WTC11 (cell line): ENCODE results near the gene INVS. TPM values are rescaled to one million over a fixed set of nuclear protein-coding genes. Genes with fewer than 3 reads are reported as not detected.

Source experiments
- ATAC-seq: fragments of 200-7000 bp; cut with Tn5 transposase; 2 replicates; pipeline ENCODE4 v1.10.0; 2021; ENCODE audit warnings: mild to moderate bottlenecking, moderate library complexity
- CTCF ChIA-PET: fragments of 300-600 bp; sonication (Branson Sonifier 250); formaldehyde crosslinking; loops from one replicate; lab custom pipeline; 2021; ENCODE audit warnings: antibody characterized with exemption; lab: Charles Lee
- POLR2A ChIA-PET: fragments of 350-600 bp; sonication (Branson Sonifier 250); formaldehyde crosslinking; loops from one replicate; lab custom pipeline; 2021; ENCODE audit warnings: antibody characterized with exemption; lab: Charles Lee
- DNase-seq: peaks from one replicate; pipeline ENCODE4 v3.0.0; 2021; ENCODE audit warnings: low spot score
- H3K27ac Mint-ChIP-seq: 2 replicates; pipeline ENCODE4 v1.8.0; 2021; ENCODE audit warnings: mixed read lengths
- H3K27me3 Mint-ChIP-seq: 2 replicates; pipeline ENCODE4 v1.8.0; 2021; ENCODE audit warnings: low read depth, mild to moderate bottlenecking, moderate library complexity, mixed read lengths
- H3K36me3 Mint-ChIP-seq: 2 replicates; pipeline ENCODE4 v1.8.0; 2021; ENCODE audit warnings: mixed read lengths
- H3K4me1 Mint-ChIP-seq: 2 replicates; pipeline ENCODE4 v1.8.0; 2022; ENCODE audit warnings: mixed read lengths
- H3K4me3 Mint-ChIP-seq: 2 replicates; pipeline ENCODE4 v1.8.0; 2021; ENCODE audit warnings: mild to moderate bottlenecking, moderate library complexity, mixed read lengths
- H3K9me3 Mint-ChIP-seq: 2 replicates; pipeline ENCODE4 v1.8.0; 2021; ENCODE audit warnings: mixed read lengths
- FOXK1 ChIP-seq: sonication (generic); formaldehyde crosslinking; IDR thresholded peaks from 2 replicates; pipeline ENCODE4 v1.8.0; 2022; ENCODE audit warnings: mild to moderate bottlenecking, moderate library complexity, missing genetic modification reagents
- FOXP1 ChIP-seq: sonication (generic); formaldehyde crosslinking; IDR thresholded peaks from 2 replicates; pipeline ENCODE4 v1.8.0; 2022; ENCODE audit warnings: missing genetic modification reagents, mild to moderate bottlenecking, moderate library complexity, borderline replicate concordance
- GTF2I ChIP-seq: fragments of 250-450 bp; sonication (Bioruptor Pico); conservative IDR thresholded peaks from 2 replicates; pipeline ENCODE4 v1.4.0; 2021; ENCODE audit warnings: mild to moderate bottlenecking
- IRF2 ChIP-seq: sonication (generic); formaldehyde crosslinking; IDR thresholded peaks from 2 replicates; pipeline ENCODE4 v1.8.0; 2022; ENCODE audit warnings: low read depth, missing genetic modification reagents, borderline replicate concordance
- JAZF1 ChIP-seq: fragments of 250-450 bp; sonication (Bioruptor Pico); IDR thresholded peaks from 2 replicates; pipeline ENCODE4 v1.9.0; 2021; ENCODE audit warnings: moderate library complexity, mild to moderate bottlenecking, inconsistent platforms
- NFYB ChIP-seq: sonication (generic); formaldehyde crosslinking; conservative IDR thresholded peaks from 2 replicates; pipeline ENCODE4 v1.8.0; 2022; ENCODE audit warnings: low read depth, missing genetic modification reagents
- NR1H2 ChIP-seq: sonication (generic); formaldehyde crosslinking; IDR thresholded peaks from 2 replicates; pipeline ENCODE4 v1.9.0; 2021; ENCODE audit warnings: mild to moderate bottlenecking, moderate library complexity, missing genetic modification reagents
- NR2C2 ChIP-seq: sonication (generic); formaldehyde crosslinking; IDR thresholded peaks from 2 replicates; pipeline ENCODE4 v1.8.0; 2022; ENCODE audit warnings: mild to moderate bottlenecking, missing genetic modification reagents
- SMAD4 ChIP-seq: sonication (generic); formaldehyde crosslinking; IDR thresholded peaks from 2 replicates; pipeline ENCODE4 v1.8.0; 2022; ENCODE audit warnings: mild to moderate bottlenecking, missing genetic modification reagents
- TP53 ChIP-seq: sonication (generic); formaldehyde crosslinking; IDR thresholded peaks from 2 replicates; pipeline ENCODE4 v1.8.1; 2023; ENCODE audit warnings: mild to moderate bottlenecking, missing genetic modification reagents
- ZNF232 ChIP-seq: sonication (generic); formaldehyde crosslinking; IDR thresholded peaks from 2 replicates; pipeline ENCODE4 v1.8.0; 2022; ENCODE audit warnings: mild to moderate bottlenecking, missing genetic modification reagents
- ZNF263 ChIP-seq: sonication (generic); formaldehyde crosslinking; IDR thresholded peaks from 2 replicates; pipeline ENCODE4 v1.8.1; 2022; ENCODE audit warnings: low read depth, mild to moderate bottlenecking, moderate library complexity, missing genetic modification reagents
- total RNA-seq: library from RNA; stranded (reverse); gene quantifications from 3 replicates; pipeline ENCODE4 v1.2.3, GENCODE V29; 2021
- TF ChIP-seq, protein P1 (sequence below): sonication (generic); formaldehyde crosslinking; IDR thresholded peaks from 2 replicates; pipeline ENCODE4 v1.8.1; 2023; ENCODE audit warnings: mild to moderate bottlenecking, missing genetic modification reagents, borderline replicate concordance
- TF ChIP-seq, protein P2 (sequence below): sonication (generic); formaldehyde crosslinking; IDR thresholded peaks from 2 replicates; pipeline ENCODE4 v1.8.1; 2023; ENCODE audit warnings: mild to moderate bottlenecking, missing genetic modification reagents, moderate library complexity
- TF ChIP-seq, protein P3 (sequence below): sonication (generic); formaldehyde crosslinking; IDR thresholded peaks from 2 replicates; pipeline ENCODE4 v1.8.1; 2023; ENCODE audit warnings: mild to moderate bottlenecking, missing genetic modification reagents, moderate library complexity
- TF ChIP-seq, protein P4 (sequence below): sonication (generic); formaldehyde crosslinking; conservative IDR thresholded peaks from 2 replicates; pipeline ENCODE4 v1.8.1; 2023; ENCODE audit warnings: mild to moderate bottlenecking, low read depth, missing genetic modification reagents, moderate library complexity
- TF ChIP-seq, protein P5 (sequence below): fragments of 250-450 bp; sonication (Bioruptor Pico); IDR thresholded peaks from 2 replicates; pipeline ENCODE4 v2.1.2; 2022; ENCODE audit warnings: mild to moderate bottlenecking, moderate library complexity
- TF ChIP-seq, protein P6 (sequence below): sonication (generic); formaldehyde crosslinking; IDR thresholded peaks from 2 replicates; pipeline ENCODE4 v1.8.0; 2022; ENCODE audit warnings: mild to moderate bottlenecking, missing genetic modification reagents

Gene INVS
- total RNA-seq, 1 experiment from 2014 or later: 8.1 TPM

DNA sequence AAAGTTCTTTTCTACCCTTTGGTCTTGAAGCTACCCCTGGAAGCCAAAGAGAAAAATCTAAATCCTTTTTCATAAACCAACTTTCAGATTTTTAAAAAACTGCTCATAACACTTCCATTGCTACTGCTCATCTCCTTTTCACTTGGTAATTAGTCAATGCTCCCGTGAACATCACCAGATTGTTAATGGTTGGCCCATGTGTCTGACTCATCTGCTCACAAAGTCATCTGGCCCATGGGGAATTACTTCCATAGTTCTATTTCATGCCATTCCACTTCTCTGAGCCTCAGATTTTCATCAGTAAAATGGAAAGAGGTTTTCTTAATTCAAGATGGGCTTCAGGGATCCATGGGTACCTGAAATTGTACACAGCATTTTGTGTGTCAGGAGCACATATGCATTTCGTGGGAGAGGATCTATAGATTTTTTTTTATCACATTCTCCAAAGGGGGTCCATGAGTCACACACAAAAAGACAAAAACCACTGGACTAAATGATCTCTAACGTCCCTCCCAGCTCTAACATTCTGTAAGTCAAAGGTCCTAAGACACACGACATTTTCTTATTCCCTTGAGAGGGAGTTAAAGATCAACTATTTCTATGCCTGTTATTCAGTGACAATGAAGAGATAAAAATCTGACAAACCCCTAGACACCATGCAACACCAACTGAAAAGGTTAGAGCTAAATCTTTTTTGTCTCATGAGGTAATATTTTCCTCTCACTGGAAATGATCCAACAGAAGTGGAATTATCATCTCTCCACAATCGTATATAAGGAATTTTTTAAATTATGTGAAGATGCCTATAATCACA, 178.3 kb downstream of the INVS start:
- 0 out of 2 replicates have a peak overlapping the region, but pooled peaks have one; percentile 19 for H3K27ac Mint-ChIP-seq

DNA sequence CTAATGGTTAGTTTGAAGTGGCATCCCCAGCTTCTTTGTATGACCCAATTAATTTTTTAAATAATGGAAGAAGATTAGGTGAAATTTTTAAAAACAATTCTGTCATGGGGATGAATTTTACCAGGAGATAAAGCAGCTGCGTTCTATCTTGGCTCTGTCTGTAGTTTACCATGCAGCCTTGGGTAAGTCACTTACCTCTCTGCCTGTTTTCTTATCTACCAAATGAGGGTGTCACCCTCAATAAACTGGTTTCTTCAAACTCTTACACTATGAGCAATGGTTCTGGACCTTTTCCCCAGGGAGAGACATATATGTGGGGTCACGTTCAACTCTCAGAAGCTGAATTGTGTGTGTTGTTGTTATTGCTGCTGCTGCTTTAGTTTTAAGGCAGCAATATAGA, 182.0 kb downstream of the INVS start:
- H3K4me3 Mint-ChIP-seq: no peak overlapping the region
- TF ChIP-seq ZNF263 (no peak), JAZF1 (CRISPR knock-in tag) (no peak)
- TF ChIP-seq, protein P1, sequence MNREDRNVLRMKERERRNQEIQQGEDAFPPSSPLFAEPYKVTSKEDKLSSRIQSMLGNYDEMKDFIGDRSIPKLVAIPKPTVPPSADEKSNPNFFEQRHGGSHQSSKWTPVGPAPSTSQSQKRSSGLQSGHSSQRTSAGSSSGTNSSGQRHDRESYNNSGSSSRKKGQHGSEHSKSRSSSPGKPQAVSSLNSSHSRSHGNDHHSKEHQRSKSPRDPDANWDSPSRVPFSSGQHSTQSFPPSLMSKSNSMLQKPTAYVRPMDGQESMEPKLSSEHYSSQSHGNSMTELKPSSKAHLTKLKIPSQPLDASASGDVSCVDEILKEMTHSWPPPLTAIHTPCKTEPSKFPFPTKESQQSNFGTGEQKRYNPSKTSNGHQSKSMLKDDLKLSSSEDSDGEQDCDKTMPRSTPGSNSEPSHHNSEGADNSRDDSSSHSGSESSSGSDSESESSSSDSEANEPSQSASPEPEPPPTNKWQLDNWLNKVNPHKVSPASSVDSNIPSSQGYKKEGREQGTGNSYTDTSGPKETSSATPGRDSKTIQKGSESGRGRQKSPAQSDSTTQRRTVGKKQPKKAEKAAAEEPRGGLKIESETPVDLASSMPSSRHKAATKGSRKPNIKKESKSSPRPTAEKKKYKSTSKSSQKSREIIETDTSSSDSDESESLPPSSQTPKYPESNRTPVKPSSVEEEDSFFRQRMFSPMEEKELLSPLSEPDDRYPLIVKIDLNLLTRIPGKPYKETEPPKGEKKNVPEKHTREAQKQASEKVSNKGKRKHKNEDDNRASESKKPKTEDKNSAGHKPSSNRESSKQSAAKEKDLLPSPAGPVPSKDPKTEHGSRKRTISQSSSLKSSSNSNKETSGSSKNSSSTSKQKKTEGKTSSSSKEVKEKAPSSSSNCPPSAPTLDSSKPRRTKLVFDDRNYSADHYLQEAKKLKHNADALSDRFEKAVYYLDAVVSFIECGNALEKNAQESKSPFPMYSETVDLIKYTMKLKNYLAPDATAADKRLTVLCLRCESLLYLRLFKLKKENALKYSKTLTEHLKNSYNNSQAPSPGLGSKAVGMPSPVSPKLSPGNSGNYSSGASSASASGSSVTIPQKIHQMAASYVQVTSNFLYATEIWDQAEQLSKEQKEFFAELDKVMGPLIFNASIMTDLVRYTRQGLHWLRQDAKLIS (CRISPR knock-in tag): no peak
- TF ChIP-seq, all 79 proteins: peak for 0
- H3K27ac Mint-ChIP-seq: no peak overlapping the region
- no peaks in the 10 kb centered on the region for H3K4me1 Mint-ChIP-seq
- H3K9me3 Mint-ChIP-seq: peaks cover 15% of the 10 kb centered on the region
- ChIA-PET POLR2A (no interaction called here), CTCF (no interaction called here)
- ATAC-seq: no peak
- peaks cover 24% of the 10 kb centered on the region for H3K36me3 Mint-ChIP-seq
- H3K27me3 Mint-ChIP-seq: no peaks in the 10 kb centered on the region
- DNase-seq: no peak

More for the DNA sequence above, 178.3 kb downstream of the INVS start:
- TF ChIP-seq ZNF263: no peak
- no peak for TF ChIP-seq NR1H2 (CRISPR knock-in tag)
- TF ChIP-seq NFYB: no peak
- no peak for TF ChIP-seq GTF2I (CRISPR knock-in tag)
- no peaks in the 10 kb centered on the region for H3K9me3 Mint-ChIP-seq
- no peak for ATAC-seq
- peaks cover 7% of the 10 kb centered on the region for H3K36me3 Mint-ChIP-seq
- H3K27me3 Mint-ChIP-seq: no peaks in the 10 kb centered on the region
- H3K4me3 Mint-ChIP-seq: no peak overlapping the region
- H3K4me1 Mint-ChIP-seq: no peaks in the 10 kb centered on the region
- CTCF ChIA-PET: interaction anchor here (0.8 kb wide), 1 partner anchor 47 kb away, joined by 3 read pairs; no protein-coding TSS in a partner anchor
- no peak for DNase-seq
- POLR2A ChIA-PET: no interaction called here

DNA sequence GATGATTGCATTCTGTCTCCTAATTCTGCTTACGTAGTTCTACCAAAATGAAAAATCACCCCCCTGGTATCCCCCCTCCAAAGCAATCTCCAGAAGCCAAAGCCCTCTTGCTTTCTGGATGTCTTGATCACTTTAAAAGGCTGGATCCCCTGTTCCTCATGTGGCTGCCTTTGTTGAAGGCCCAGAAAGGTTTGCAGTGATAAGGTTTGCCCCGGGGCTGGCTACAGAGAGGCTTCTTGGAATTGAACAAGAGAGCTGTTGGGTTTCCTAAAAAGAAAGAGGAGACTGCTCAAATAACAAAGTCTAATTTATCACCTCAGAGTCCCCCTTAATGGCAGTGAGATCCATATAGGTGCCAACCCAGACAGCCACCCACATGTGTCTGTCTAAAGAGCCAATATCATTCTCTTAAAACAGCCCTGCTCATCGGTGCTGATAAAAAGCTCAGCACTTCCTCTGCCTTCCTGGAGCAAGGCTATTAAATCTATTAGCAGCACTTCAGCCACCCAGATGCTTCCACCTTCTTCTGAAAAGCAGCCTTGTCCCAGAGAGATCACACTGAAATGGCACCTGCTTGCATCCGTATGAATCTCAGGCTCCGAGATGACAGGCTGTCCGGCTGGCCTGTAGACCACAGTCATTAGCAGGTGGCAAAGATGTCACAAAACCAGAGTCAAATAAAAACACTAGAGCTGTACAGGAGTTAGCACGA, 182.8 kb downstream of the INVS start:
- no peak for DNase-seq
- TF ChIP-seq, protein P2, sequence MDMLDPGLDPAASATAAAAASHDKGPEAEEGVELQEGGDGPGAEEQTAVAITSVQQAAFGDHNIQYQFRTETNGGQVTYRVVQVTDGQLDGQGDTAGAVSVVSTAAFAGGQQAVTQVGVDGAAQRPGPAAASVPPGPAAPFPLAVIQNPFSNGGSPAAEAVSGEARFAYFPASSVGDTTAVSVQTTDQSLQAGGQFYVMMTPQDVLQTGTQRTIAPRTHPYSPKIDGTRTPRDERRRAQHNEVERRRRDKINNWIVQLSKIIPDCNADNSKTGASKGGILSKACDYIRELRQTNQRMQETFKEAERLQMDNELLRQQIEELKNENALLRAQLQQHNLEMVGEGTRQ (CRISPR knock-in tag): no peak
- TF ChIP-seq TP53 (CRISPR knock-in tag) (no peak), FOXP1 (CRISPR knock-in tag) (no peak), NR2C2 (CRISPR knock-in tag) (no peak), IRF2 (no peak)
- TF ChIP-seq, protein P3, sequence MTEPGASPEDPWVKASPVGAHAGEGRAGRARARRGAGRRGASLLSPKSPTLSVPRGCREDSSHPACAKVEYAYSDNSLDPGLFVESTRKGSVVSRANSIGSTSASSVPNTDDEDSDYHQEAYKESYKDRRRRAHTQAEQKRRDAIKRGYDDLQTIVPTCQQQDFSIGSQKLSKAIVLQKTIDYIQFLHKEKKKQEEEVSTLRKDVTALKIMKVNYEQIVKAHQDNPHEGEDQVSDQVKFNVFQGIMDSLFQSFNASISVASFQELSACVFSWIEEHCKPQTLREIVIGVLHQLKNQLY (CRISPR knock-in tag): no peak
- TF ChIP-seq, all 79 proteins: peak for 0
- POLR2A ChIA-PET: no interaction called here
- H3K36me3 Mint-ChIP-seq: peaks cover 28% of the 10 kb centered on the region
- CTCF ChIA-PET: no interaction called here
- no peak for ATAC-seq
- H3K27ac Mint-ChIP-seq: no peak overlapping the region
- peaks cover 18% of the 10 kb centered on the region for H3K9me3 Mint-ChIP-seq
- no peak overlapping the region for H3K4me3 Mint-ChIP-seq
- no peaks in the 10 kb centered on the region for H3K4me1 Mint-ChIP-seq
- no peaks in the 10 kb centered on the region for H3K27me3 Mint-ChIP-seq

DNA sequence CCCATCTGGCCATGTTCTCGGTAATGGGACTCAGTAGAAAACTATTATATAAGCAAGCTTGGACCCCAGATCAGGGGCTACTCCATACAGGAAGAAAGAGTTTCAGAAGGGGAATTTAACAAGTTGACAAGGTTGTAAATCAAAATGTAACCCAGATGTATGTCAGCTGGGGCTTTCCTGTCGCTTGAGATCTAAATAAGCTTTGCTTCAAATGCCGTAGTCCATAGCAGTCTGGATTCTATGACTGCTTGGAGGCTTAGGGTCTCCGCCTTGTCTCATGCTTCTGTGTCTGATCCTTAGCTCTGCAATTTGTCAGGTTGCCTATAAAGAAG, 183.3 kb downstream of the INVS start:
- POLR2A ChIA-PET: no interaction called here
- Mint-ChIP-seq H3K9me3 (peaks cover 19% of the 10 kb centered on the region), H3K4me3 (no peak overlapping the region), H3K4me1 (no peaks in the 10 kb centered on the region), H3K36me3 (peaks cover 28% of the 10 kb centered on the region), H3K27ac (peak overlapping the region; percentile 52; the same call in 1 of the 2 replicates), H3K27me3 (no peaks in the 10 kb centered on the region)
- DNase-seq: no peak
- ATAC-seq: no peak
- CTCF ChIA-PET: no interaction called here
- TF ChIP-seq, protein P4, sequence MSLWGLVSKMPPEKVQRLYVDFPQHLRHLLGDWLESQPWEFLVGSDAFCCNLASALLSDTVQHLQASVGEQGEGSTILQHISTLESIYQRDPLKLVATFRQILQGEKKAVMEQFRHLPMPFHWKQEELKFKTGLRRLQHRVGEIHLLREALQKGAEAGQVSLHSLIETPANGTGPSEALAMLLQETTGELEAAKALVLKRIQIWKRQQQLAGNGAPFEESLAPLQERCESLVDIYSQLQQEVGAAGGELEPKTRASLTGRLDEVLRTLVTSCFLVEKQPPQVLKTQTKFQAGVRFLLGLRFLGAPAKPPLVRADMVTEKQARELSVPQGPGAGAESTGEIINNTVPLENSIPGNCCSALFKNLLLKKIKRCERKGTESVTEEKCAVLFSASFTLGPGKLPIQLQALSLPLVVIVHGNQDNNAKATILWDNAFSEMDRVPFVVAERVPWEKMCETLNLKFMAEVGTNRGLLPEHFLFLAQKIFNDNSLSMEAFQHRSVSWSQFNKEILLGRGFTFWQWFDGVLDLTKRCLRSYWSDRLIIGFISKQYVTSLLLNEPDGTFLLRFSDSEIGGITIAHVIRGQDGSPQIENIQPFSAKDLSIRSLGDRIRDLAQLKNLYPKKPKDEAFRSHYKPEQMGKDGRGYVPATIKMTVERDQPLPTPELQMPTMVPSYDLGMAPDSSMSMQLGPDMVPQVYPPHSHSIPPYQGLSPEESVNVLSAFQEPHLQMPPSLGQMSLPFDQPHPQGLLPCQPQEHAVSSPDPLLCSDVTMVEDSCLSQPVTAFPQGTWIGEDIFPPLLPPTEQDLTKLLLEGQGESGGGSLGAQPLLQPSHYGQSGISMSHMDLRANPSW (CRISPR knock-in tag): no peak
- TF ChIP-seq, protein P5, sequence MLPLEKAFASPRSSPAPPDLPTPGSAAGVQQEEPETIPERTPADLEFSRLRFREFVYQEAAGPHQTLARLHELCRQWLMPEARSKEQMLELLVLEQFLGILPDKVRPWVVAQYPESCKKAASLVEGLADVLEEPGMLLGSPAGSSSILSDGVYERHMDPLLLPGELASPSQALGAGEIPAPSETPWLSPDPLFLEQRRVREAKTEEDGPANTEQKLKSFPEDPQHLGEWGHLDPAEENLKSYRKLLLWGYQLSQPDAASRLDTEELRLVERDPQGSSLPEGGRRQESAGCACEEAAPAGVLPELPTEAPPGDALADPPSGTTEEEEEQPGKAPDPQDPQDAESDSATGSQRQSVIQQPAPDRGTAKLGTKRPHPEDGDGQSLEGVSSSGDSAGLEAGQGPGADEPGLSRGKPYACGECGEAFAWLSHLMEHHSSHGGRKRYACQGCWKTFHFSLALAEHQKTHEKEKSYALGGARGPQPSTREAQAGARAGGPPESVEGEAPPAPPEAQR (CRISPR knock-in tag): no peak
- no peak for TF ChIP-seq SMAD4 (CRISPR knock-in tag)
- TF ChIP-seq, protein P6, sequence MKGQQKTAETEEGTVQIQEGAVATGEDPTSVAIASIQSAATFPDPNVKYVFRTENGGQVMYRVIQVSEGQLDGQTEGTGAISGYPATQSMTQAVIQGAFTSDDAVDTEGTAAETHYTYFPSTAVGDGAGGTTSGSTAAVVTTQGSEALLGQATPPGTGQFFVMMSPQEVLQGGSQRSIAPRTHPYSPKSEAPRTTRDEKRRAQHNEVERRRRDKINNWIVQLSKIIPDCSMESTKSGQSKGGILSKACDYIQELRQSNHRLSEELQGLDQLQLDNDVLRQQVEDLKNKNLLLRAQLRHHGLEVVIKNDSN: no peak
- no peak for TF ChIP-seq FOXK1 (CRISPR knock-in tag)
- TF ChIP-seq ZNF232: no peak
